DMS 273 treated with DMSO at 0.1 percent for 48 hours (cell line): ENCODE results near the gene SMYD4.
"Not testable (repeated sequence)": the region's sequence is repeated elsewhere in the genome, so short reads cannot be mapped to it uniquely, and the experiment has no call there.

Experiments
- DNase-seq: peaks from one replicate; lab custom pipeline; 2025; lab: John Stamatoyannopoulos, UW

The SMYD4 gene

GRCh38 chr17:1779571-1780131 is 50.1 kb downstream of the SMYD4 start:
- DNase-seq = peak; percentile 11

DNA sequence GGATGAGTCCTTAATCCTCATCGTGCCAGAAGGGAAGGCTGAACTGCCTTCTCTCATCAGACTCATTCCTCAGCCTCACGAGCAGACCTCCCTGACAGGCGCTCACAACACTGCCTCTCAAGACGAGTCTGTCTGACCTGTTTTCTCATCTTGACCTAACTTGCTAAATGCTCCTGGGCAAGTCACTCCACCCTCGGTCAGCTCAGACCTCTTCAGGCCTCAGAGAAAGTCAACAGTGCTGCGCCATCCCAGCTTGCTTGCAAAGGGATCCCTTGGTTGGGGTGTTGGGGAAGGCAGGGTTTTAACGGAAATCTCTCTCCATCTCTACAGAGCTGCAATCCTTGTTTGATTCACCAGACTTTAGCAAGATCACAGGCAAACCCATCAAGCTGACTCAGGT is 52.8 kb downstream of the SMYD4 start:
- no peak for DNase-seq

DNA sequence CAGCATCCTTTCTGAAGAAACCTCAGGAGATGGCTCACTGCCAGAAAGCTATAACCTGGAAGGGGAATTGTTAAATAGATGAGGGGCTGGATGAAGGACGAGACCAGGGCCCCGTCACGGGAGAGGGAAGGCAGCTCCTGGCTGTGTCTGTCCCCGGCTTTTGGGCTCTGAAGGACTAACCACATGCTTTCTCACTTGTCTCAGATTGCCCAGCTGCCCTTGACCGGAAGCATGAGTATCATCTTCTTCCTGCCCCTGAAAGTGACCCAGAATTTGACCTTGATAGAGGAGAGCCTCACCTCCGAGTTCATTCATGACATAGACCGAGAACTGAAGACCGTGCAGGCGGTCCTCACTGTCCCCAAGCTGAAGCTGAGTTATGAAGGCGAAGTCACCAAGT is 53.4 kb downstream of the SMYD4 start:
- no peak for DNase-seq

- no peak for DNase-seq
Observed at GRCh38 chr17:1774390-1775176, 55.1 kb downstream of the SMYD4 start.

- no peak for DNase-seq
Observed at GRCh38 chr17:1773696-1774181, 56.0 kb downstream of the SMYD4 start.

DNA sequence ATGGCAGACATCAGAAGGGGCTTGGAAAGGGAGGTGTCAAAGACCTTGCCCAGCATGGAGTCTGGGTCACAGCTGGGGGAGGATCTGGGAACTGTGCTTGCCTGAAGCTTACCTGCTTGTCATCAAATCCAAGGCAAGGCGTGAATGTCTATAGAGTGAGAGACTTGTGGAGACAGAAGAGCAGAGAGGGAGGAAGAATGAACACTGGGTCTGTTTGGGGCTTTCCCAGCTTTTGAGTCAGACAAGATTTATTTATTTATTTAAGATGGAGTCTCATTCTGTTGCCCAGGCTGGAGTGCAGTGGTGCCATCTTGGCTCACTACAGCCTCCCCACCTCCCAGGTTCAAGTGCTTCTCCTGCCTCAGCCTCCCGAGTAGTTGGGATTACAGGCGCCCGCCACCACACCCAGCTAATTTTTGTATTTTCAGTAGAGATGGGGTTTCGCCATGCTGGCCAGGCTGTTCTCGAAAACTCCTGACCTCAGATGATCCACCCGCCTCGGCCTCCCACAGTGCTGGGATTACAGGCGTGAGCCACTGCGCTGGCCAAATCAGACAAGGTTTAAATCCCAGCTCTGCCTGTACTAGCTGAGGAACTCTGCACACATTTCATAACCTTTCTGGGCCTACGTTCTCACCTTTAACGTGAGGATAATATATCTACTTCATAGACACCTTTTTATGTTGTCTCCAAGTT is 56.6 kb downstream of the SMYD4 start:
- not testable (repeated sequence) for DNase-seq

- DNase-seq = no peak
Observed at GRCh38 chr17:1769822-1770477, 59.8 kb downstream of the SMYD4 start.

- no peak for DNase-seq
Observed at GRCh38 chr17:1767358-1767757, 62.3 kb downstream of the SMYD4 start.

- no peak for DNase-seq
Observed at GRCh38 chr17:1766382-1767135, 63.1 kb downstream of the SMYD4 start.

DNA sequence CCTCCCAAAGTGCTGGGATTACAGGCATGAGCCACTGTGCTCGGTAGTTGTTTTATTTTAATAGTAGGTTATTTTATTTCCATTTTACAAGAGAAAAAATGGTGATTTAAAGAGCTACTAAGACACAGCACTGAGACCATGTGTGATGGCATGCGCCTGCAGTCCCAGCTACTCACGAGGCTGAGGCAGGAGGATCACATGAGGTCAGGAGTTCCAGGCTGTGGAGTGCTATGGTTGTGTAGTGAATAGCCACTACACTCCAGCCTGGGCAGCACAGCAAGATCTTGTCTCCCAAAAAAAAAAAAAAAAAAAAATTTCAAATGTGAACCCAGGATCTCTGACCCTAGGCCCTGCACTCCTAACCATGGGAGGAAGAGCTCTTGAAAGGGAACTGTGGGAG is 64.1 kb downstream of the SMYD4 start:
- DNase-seq = no peak

DNA sequence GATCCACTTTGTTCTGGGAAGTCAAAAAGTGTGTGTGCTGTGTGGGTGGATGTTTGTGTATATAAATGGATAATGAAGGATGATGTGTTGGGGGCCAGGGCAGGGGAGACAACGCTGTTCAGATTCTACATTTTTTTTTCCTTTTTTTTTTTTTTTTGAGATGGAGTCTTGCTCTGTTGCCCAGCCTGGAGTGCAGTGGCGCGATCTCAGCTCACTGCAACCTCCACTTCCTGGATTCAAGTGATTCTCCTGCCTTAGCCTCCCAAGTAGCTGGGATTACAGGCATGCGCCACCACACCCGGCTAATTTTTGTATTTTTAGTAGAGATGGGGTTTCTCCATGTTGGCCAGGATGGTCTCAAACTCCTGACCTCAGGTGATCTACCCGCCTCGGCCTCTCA is 65.0 kb downstream of the SMYD4 start:
- DNase-seq = not testable (repeated sequence)

DNA sequence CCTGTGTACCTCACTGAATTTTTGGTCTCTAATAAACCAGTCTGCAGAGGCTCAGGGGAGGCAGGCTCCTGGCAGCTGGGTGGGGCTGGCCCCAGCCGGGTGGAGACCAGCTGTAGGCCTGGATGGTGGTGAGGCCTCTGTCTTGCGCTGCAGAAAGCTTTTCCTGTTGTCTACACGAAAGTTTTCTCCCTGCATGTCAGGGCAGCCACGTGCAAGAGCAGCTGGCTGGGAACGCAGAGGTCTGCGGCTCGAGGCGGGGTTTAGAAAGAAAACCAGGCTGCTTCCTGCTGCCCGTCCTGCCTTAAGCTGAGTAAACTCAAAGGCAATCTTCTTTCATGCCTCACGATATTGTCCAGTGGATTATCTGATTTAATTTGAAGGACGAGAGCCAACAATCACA is 65.4 kb downstream of the SMYD4 start:
- no peak for DNase-seq

DNA sequence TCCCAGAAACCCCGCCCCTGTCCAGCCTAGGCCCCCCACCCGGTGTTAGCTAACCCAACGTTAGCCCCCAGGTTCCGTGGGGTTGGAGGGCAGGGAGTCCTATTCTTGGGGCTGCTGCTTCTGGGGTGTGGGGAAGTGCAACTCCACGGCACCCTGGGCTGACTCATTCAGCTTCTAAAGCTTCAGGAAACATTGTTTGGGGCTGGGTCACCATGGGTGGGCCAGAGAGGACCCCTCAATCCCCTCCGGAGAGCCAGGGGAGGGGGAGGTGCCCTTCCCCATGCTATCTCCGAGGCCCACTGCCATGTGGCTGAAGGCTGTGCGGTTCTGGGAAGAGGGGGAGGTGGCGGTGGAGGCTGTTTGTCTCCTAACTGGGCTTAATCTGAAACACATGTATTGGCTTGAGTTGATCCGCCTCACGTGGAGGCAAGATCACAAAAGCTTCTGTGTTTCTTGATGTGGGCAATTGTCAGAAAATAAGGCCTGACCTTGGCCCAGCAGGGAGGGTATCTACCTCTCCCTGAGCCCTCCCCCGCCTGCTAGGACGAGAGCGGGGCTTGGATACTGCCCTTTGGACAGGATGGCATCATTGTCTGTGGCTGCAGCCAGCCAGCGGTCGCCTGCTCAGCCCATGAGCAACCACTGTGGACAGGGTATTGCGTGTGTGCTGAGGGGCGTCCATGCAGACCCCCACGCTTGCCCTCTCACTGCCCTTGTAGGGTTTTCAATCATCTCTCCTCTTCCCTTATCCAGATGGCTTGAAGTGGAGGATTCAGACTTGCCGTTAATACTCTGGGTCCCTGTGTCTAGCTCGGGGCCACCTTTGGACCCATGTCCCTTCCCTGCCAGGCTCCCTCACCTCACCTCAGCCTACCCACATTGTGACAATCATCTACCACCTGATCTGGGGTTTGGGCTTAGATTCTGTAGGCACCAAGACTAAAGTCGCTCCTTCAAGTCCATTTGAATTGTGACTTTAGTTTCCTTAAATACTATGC is 66.5 kb downstream of the SMYD4 start:
- DNase-seq = no peak

DNA sequence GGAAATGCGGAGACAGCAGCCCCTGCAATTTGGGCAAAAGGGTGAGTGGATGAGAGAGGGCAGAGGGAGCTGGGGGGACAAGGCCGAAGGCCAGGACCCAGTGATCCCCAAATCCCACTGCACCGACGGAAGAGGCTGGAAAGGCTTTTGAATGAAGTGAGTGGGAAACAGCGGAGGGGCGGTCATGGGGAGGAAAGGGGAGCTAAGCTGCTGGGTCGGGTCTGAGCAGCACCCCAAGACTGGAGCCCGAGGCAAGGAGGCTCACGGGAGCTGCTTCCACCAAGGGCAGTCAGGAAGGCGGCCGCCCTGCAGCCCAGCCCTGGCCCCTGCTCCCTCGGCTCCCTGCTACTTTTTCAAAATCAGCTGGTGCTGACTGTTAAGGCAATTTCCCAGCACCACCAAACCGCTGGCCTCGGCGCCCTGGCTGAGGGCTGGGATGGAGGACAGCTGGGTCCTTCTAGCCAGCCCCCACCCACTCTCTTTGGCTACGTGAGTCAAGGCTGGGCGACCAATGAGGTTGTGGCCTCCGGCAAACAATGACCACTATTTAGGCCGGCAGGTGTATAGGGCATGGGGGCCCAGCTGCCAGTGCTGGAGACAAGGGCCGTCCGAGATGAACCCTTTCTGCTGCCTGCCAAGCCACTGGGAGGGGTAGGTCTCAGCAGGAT is 67.3 kb downstream of the SMYD4 start:
- no peak for DNase-seq

- DNase-seq = no peak
Observed at GRCh38 chr17:1759529-1759928, 70.2 kb downstream of the SMYD4 start.

GRCh38 chr17:1758807-1759206 is 70.9 kb downstream of the SMYD4 start:
- no peak for DNase-seq

- DNase-seq = no peak
Observed at GRCh38 chr17:1755827-1756262, 73.9 kb downstream of the SMYD4 start.

GRCh38 chr17:1755252-1755826 is 74.4 kb downstream of the SMYD4 start:
- no peak for DNase-seq

DNA sequence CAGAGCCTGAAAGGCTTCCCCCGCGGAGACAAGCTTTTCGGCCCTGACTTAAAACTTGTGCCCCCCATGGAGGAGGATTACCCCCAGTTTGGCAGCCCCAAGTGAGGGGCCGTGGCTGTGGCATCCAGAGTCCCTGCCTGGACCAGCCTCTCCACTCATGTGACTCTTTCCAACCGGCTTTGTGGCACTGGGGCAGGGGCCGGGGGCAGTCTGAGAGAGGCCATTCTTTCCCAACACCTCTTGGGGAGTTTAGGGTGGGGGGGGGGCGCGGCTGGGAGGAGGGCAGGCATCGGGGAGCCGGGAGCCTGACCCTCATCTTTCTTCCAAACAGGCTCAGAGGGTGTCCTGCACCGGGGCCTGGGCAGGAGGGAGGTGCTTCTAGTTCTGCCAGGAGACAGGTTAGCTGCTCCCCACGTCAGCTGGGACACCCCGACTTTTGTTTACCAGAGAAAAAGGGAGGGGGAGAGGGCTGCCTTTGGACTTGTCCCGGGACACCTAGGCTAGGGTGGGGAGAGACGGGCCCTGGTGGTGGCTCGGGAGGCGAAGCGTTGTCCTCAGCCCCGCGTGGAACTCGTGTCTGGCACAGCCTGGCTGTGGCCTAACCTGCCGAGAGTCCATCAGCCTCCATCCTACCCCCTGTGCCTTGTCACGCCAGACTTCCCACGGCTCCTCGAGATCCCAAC is 75.1 kb downstream of the SMYD4 start:
- DNase-seq = no peak
